Measurements from ENCODE around the gene UBE2I. TPM values are rescaled to one million over a fixed set of nuclear protein-coding genes. Genes with fewer than 3 reads are reported as not detected.

The UBE2I gene
- total RNA-seq, 2 donors from 2014 or later, result 68.2 to 76.1 TPM

DNA sequence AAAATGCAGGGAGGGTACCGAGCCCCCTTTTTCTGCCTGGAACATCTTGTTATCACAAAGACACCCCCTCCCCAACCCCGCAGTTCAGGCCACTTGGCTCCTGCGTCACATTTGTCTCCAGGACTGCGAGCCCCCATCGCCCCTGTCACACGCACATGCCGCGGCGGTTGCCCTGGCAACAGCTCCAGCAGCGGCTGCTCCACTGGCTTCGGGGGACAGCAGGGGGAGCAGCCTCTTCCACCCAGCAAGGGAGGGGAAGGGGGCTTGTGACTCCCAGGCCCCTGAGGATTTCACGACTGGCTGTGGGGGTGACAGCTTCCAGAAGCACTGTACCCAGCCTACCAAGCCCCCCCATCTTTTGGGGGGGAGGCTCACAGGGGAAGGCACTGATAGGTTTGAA is 26.6 kb downstream of the UBE2I start:
- Histone ChIP-seq H3K4me1 (ENCODE audit: control insufficient read depth in 1 of 2, low read depth in 2 of 2) (peaks cover 12 to 26% of the 10 kb centered on the region in 2 donors), H3K27me3 (replicated peaks; ENCODE audit: insufficient read depth) (peaks cover 10% of the 10 kb centered on the region), H3K9me3 (no peaks in the 10 kb centered on the region), H3K36me3 (no peaks in the 10 kb centered on the region), H3K4me3 (no peak overlapping the region), H3K27ac (no peak overlapping the region)
- ATAC-seq (ENCODE audit: insufficient number of reproducible peaks, low FRiP score, low read depth) (no peak), DNase-seq (ENCODE audit: low spot score) (no peak)
- TF ChIP-seq, protein P1, sequence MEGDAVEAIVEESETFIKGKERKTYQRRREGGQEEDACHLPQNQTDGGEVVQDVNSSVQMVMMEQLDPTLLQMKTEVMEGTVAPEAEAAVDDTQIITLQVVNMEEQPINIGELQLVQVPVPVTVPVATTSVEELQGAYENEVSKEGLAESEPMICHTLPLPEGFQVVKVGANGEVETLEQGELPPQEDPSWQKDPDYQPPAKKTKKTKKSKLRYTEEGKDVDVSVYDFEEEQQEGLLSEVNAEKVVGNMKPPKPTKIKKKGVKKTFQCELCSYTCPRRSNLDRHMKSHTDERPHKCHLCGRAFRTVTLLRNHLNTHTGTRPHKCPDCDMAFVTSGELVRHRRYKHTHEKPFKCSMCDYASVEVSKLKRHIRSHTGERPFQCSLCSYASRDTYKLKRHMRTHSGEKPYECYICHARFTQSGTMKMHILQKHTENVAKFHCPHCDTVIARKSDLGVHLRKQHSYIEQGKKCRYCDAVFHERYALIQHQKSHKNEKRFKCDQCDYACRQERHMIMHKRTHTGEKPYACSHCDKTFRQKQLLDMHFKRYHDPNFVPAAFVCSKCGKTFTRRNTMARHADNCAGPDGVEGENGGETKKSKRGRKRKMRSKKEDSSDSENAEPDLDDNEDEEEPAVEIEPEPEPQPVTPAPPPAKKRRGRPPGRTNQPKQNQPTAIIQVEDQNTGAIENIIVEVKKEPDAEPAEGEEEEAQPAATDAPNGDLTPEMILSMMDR (IDR thresholded peaks at IDR 0.05), result no peak

DNA sequence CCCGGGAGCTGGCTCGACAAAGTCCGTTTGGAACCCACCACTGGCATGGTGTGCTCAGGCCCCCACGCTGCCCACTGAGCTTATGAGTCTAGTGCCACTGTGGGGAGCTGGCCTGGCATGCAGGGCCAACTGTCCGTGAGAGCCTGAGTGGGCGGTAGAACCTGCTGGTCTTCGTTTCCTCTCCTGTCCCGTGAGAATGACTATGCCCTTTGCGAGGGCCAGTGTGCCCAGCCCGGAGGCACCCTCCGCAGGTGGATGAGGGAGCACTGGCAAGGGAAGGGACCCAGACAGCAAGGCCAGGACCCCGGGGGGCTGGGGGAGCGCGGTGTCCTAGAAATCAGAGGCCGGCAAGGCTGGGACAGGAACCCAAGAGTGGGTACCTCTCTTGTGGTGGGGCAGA is 27.2 kb downstream of the UBE2I start:
- Histone ChIP-seq H3K9me3 (no peaks in the 10 kb centered on the region), H3K4me3 (no peak overlapping the region), H3K4me1 (ENCODE audit: control insufficient read depth in 1 of 2, low read depth in 2 of 2) (peaks cover 10 to 22% of the 10 kb centered on the region in 2 donors), H3K36me3 (no peaks in the 10 kb centered on the region), H3K27me3 (replicated peaks; ENCODE audit: insufficient read depth) (peaks cover 10% of the 10 kb centered on the region), H3K27ac (no peak overlapping the region)
- ATAC-seq (ENCODE audit: insufficient number of reproducible peaks, low FRiP score, low read depth), result no peak
- TF ChIP-seq, protein P1 (IDR thresholded peaks at IDR 0.05), result no peak
- no peak for DNase-seq (ENCODE audit: low spot score)

DNA sequence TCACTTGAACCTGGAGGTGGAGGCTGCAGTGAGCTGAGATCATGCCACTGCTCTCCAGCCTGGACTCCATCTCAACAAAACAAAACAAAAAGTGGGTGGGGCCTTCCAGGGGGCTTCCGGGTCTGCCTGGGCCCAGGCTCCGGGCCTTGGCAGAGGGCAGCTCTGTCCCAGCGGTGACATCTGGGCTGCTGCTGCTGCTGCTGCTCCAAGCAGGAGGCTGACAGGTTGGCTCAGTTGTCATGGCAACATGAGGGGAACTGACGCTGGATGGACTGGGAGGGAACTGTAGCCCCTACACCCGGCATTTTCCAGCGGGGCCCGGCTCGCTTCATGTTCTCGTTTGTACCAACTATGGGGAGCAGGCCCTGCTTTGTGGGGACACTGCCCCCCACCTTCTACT is 28.1 kb downstream of the UBE2I start:
- ATAC-seq (ENCODE audit: insufficient number of reproducible peaks, low FRiP score, low read depth), result no peak
- TF ChIP-seq, protein P1 (IDR thresholded peaks at IDR 0.05), result no peak
- H3K4me1 ChIP-seq (ENCODE audit: control insufficient read depth in 1 of 2, low read depth in 2 of 2), result peaks cover 3 to 16% of the 10 kb centered on the region in 2 donors
- DNase-seq (ENCODE audit: low spot score), result no peak
- H3K9me3 ChIP-seq, result no peaks in the 10 kb centered on the region
- H3K36me3 ChIP-seq, result no peaks in the 10 kb centered on the region
- H3K4me3 ChIP-seq, result no peak overlapping the region
- no peak overlapping the region for H3K27ac ChIP-seq
- peaks cover 10% of the 10 kb centered on the region for H3K27me3 ChIP-seq (replicated peaks; ENCODE audit: insufficient read depth)

DNA sequence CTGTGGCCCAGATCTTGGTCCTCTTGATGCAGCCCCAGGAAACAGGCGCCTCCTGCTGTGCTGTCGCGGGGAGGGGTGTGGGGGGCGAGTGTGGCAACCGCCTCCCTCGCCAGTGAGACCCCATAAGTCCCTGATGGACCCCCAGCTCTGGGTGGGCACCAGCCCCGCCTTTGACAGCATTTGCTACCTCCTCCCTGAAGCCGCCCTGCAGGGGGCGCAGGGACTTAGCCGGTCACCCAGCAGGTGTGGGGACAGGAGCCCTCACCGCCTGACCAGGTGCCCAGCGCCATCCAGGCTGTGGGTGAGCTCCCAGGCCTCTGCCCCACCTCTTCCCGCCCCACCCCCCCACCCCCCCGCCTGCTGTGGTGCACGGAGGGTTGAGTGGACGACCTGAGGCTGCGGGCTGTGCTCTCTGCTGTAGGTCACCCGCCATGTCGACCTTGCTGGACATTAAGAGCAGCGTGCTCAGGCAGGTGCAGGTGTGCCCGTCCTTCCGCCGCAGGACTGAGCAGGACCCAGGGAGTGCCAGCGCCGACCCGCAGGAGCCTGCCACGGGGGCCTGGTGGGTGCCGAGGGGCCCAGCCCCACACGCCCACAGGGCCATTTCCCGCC is 28.8 kb downstream of the UBE2I start:
- Histone ChIP-seq H3K27ac (no peak overlapping the region), H3K27me3 (replicated peaks; ENCODE audit: insufficient read depth) (peaks cover 10% of the 10 kb centered on the region)

DNA sequence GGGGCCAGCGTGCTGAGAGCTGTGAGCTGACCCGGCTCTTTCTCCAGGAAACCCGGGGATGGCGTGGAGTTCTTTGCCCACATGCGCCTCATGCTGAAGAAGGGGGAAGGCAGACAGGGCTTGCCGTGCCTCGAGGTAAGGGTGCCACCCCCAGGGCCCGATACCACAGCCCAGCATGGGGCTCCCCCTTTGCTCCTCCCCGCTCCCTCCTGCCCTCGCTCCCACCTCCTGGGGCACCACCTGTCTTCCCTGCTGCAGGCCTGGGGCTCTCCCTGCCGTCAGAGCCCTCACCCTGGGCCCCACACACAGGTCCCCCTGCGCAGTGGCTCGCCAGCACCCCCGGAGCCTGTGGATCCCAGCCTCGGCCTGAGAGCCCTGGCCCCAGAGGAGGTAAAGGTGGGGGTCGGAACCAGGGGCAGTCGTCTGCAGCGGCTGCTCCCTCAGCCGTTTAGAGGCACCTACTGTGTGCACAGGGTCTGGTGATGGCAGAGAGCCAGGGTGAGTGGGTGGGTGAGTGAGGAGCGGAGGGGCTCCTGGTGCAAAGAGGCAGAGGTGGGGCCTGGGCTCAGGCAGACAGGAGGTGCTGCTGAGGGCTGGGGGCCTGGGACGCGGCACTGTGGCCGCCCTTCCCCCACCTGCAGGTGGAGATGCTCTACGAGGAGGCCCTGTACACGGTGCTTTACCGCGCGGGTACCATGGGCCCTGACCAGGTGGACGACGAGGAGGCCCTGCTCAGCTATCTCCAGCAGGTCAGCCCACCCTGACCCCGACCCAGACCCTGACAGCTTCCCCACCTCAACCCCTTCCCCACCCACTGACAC is 29.6 kb downstream of the UBE2I start:
- DNase-seq (ENCODE audit: low spot score) (no peak), ATAC-seq (ENCODE audit: insufficient number of reproducible peaks, low FRiP score, low read depth) (no peak)
- no peaks in the 10 kb centered on the region for H3K9me3 ChIP-seq
- no peak overlapping the region for H3K4me3 ChIP-seq
- H3K4me1 ChIP-seq (ENCODE audit: control insufficient read depth in 1 of 2, low read depth in 2 of 2), result peaks cover 0 to 15% of the 10 kb centered on the region in 2 donors
- H3K27me3 ChIP-seq (replicated peaks; ENCODE audit: insufficient read depth), result peaks cover 5% of the 10 kb centered on the region
- no peaks in the 10 kb centered on the region for H3K36me3 ChIP-seq
- TF ChIP-seq, protein P1 (IDR thresholded peaks at IDR 0.05), result no peak
- no peak overlapping the region for H3K27ac ChIP-seq

More for the DNA sequence above, 28.8 kb downstream of the UBE2I start:
- TF ChIP-seq, protein P1 (IDR thresholded peaks at IDR 0.05), result no peak
- Histone ChIP-seq H3K4me3 (no peak overlapping the region), H3K36me3 (no peaks in the 10 kb centered on the region), H3K9me3 (no peaks in the 10 kb centered on the region), H3K4me1 (ENCODE audit: control insufficient read depth in 1 of 2, low read depth in 2 of 2) (peaks cover 3 to 14% of the 10 kb centered on the region in 2 donors)
- DNase-seq (ENCODE audit: low spot score) (no peak), ATAC-seq (ENCODE audit: insufficient number of reproducible peaks, low FRiP score, low read depth) (no peak)

Measured in thoracic aorta (tissue), 2 donors.